NCI-H510A treated with DMSO at 0.1 percent for 48 hours (cell line): ENCODE measurements around the gene TSSK6.
"Not testable (repeated sequence)": the region's sequence is repeated elsewhere in the genome, so short reads cannot be mapped to it uniquely, and the experiment has no call there.

Experiments
- DNase-seq: peaks from one replicate; lab custom pipeline; 2025; lab: John Stamatoyannopoulos, UW

The TSSK6 gene

DNA sequence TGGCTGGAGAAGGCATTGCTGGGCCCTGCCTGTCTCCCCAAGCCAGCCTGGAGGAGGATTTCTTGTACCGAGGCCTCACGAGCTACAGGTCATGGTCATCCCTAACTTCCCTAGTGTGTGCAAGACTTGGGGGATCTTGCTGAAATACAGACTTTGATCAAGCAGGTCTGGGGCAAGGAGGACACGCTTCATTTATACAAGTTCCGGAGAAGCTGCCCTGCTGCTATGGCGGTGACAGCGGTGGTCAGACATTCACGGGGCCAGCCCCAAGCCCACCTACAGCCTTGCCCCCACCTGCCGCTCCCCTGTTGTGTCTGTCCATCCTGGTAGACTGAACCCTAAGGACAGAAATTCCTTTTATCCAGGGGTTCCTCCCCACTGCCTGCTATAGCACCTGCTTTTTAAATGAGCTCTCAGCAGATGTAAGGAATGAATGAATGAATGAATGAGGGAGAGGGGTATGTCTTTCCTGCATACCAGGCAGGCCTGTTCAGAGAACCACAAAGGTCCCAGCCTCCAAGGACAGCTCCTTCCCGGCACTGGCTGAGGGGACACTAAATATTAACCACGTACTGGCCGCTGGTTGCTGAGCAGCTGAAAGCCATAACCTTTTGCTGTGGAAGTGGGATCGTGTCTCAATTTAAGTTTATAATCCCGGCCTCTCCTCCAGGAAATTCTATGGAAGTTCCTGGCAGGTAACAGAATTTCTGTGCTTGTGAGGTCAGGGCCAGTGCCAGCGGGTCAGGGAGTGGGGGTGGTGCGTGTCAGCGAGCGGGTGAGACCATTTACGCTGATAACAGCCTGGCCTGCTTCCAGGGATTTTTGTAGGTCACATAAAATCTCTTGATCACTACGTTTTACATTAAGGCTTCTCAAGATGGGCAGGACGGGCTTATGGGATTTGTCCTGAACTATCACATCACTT is 27.1 kb downstream of the TSSK6 start:
- DNase-seq, result no peak

- peak; percentile 14 for DNase-seq
These were observed 28.0 kb downstream of the TSSK6 start for GRCh38 chr19:19487077-19487949.

- DNase-seq, result no peak
These were observed 28.8 kb downstream of the TSSK6 start for GRCh38 chr19:19486343-19487076.

DNA sequence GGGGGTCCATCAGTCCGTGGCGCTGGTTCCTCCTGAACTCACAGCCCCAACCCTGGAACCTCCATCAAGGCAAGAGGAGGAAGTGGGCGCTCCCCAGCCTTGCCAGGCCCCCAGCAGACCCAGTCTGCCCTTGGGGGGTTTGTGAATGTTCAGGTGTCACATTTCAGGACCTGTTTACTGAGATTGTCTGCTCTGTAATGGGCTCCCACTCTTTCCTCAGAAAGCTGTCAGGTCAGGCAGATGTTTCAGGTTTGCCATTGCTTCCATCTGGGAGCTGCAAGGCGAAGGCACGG is 29.4 kb downstream of the TSSK6 start:
- DNase-seq, result no peak

DNA sequence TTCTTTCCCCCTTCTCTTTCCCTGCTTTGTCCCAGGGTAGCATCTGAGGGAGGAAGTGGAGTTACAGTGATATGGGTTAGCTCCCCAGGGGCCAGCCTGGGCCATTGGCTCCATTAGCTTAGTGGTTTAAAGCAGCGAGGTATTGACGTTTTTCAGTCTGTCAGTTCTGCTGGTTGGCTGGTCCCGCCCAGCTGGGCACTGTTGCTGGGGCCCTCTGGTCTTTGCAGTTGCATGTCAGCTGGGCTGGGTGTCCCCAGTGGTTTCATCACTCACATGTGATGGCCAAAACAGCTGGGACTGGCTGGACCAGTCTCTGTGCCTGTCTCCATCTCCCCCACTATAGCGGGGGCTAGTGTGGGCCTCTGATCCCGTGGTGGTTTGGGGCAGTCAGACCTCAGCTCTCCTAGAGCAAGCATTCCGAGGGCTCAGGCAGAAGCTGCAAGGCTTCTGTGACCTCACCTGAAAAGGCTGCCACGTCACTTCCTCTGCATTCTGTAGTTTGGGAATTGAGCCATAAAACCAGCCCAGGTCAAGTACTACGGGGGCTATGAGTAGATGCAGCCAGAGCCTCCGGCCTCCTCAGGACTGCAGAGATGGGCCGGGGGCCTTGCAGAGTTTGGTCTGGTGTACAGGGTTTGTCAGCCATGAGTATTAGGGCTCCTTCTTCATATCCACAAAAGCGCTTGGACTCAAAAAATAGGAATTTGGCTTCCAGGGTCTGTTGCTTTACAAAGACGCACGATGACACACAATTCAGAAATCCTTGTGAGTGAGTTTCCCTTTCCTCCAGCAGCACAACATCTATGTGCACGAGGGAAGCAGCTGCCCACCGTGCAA is 30.0 kb downstream of the TSSK6 start:
- DNase-seq, result no peak

GRCh38 chr19:19482809-19483596 is 32.3 kb downstream of the TSSK6 start:
- no peak for DNase-seq

DNA sequence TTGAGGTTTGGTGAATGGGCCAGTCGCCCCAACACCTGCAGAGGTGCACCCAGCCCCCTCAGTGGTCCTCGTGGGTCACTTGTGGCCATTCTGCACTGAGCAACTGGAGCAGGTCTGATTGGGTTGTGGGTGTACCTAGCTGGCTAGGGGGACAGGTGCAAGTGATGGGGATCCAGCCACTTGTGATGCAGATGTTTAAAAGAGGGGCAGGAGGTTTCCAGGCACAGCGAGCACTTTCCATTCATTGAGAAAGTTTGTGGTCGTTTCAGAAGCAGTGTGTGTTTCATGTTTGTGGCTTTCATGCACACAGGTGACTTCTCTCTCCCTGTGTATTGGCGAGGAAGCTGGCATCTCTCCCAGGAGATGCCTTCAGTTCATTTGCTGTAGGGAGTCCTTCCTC is 34.7 kb downstream of the TSSK6 start:
- DNase-seq, result no peak

DNA sequence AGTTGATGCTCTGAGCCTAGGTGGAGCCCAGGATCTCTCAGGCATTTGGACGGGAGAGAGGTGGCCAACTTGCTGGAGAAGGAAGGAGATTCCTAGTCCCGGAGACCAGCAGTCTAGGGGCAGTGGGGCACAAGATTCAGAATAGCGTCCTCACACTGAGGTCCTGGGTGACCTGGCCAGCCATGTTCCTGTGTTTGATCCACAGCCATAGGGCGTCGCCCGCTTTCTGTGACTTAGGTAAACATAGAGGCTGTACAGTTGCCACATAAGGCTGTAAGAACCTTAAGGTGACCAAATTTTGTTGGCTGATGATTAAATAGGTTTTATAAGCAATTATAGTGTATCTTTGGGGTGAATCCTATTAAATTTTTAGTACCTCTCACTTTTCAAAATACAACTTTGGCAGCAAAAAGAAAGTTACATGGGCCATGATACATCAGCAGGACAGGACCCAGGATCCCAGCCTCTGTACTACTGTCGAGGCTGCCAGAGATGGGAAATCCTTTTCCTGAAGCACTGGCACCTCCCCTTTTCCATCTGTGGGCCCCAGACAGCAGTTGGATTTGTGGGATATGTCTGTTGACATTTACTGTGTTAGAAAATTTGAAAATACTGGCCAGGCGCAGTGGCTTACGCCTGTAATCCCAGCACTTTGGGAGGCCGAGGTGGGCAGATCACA is 37.5 kb downstream of the TSSK6 start:
- DNase-seq, result no peak

GRCh38 chr19:19475849-19476828 is 39.2 kb downstream of the TSSK6 start:
- DNase-seq, result peak; percentile 20

- no peak for DNase-seq
These were observed 40.2 kb downstream of the TSSK6 start for GRCh38 chr19:19475015-19475765.

- not testable (repeated sequence) for DNase-seq
These were observed 43.2 kb downstream of the TSSK6 start for GRCh38 chr19:19472106-19472505.

DNA sequence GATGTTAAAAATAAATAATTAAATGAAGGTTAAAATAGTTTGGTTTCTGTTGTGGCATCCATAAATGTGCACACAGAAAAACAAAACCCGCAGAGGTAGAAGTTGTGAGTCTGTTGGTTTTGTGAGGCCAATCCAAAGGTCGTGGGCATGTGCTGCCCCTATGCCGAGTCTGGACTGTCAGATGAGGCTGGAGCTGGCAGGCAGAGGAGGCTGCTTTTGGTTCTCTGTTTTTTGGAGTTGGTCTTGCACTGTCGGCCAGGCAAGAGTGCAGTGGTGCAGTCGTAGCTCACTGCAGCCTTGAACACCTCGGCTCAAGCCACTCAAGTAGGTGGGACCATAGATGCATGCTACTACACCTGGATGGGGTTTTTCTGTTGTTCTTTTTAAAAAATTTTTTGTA is 43.7 kb downstream of the TSSK6 start:
- DNase-seq, result no peak

DNA sequence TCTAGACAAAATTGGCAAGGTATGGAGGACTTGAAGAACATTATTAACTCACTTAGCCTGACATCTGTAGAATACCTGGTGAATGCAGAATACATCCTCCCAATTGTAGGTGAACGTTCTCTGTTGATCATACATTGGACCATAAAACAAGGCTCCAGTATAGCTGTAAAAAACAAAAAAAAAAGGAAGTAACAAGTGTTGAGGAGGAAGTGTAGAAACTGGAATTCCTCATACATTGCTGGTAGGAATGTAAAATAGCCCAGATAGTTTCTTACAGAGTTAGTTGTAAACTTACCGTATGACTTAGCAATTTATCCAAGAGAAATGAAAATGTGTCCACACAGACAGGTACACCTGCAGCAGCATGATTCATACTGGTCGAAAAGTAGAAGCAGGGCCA is 44.8 kb downstream of the TSSK6 start:
- DNase-seq, result no peak

- DNase-seq, result no peak
These were observed 46.8 kb downstream of the TSSK6 start for GRCh38 chr19:19468424-19469050.

- DNase-seq, result no peak
These were observed 49.1 kb downstream of the TSSK6 start for GRCh38 chr19:19466201-19466600.

GRCh38 chr19:19465436-19466070 is 49.8 kb downstream of the TSSK6 start:
- DNase-seq, result no peak
